Liver (tissue), 10 donors: ENCODE data around the gene IKZF1. TPM values are rescaled to one million over a fixed set of nuclear protein-coding genes. Genes with fewer than 3 reads are reported as not detected.

ENCODE experiments used
- DNase-seq: peaks from one replicate; pipeline ENCODE4 v3.0.0-alpha.2; 2017; ENCODE audit warnings: low spot score
- H3K27ac ChIP-seq, 2 donors: one replicate each; pipeline ENCODE4 v1.7.0; 2013; ENCODE audit warnings: inconsistent platforms in 2 of 2, low read length in 2 of 2, control low read depth in 1 of 2, low read depth in 1 of 2, mild to moderate bottlenecking in 1 of 2
- H3K27me3 ChIP-seq, 4 donors: one replicate each; pipeline versions ENCODE4 v1.6.1 to v1.7.0; 2013; ENCODE audit warnings: low read length in 3 of 4, inconsistent platforms in 1 of 4, mild to moderate bottlenecking in 1 of 4, moderate library complexity in 1 of 4; ENCODE audit not compliant: control insufficient read depth in 4 of 4, insufficient read depth in 4 of 4
- H3K36me3 ChIP-seq, 4 donors: one replicate each; pipeline versions ENCODE4 v1.6.1 to v1.7.0; 2013; ENCODE audit warnings: low read length in 3 of 4, mild to moderate bottlenecking in 3 of 4, low read depth in 1 of 4, moderate library complexity in 1 of 4; ENCODE audit not compliant: control insufficient read depth in 4 of 4, insufficient read depth in 3 of 4
- H3K4me1 ChIP-seq, 4 donors: one replicate each; pipeline versions ENCODE4 v1.6.1 to v1.7.0; 2013; ENCODE audit warnings: low read length in 3 of 4, mild to moderate bottlenecking in 3 of 4, moderate library complexity in 1 of 4; ENCODE audit not compliant: control insufficient read depth in 4 of 4, insufficient read depth in 4 of 4
- H3K4me3 ChIP-seq, 3 donors: one replicate each; pipeline versions ENCODE4 v1.6.1 to v1.7.0; 2013; ENCODE audit warnings: low read length in 3 of 3, control low read depth in 1 of 3, low read depth in 1 of 3, mild to moderate bottlenecking in 1 of 3
- H3K9ac ChIP-seq, 2 donors: one replicate each; pipeline ENCODE4 v1.7.0; 2013; ENCODE audit warnings: low read length in 2 of 2, mild to moderate bottlenecking in 2 of 2, moderate library complexity in 2 of 2, control low read depth in 1 of 2, low read depth in 1 of 2
- H3K9me3 ChIP-seq, 4 donors: one replicate each; pipeline versions ENCODE4 v1.6.1 to v1.7.0; 2013; ENCODE audit warnings: low read length in 3 of 4; ENCODE audit not compliant: control insufficient read depth in 4 of 4
- EGR1 ChIP-seq, 2 donors: IDR thresholded peaks; 2 replicates each; pipeline ENCODE4 v1.6.1; 2016 to 2018; ENCODE audit warnings: antibody characterized with exemption in 2 of 2, low read depth in 2 of 2
- FOXA1 ChIP-seq: IDR thresholded peaks from 2 replicates; pipeline ENCODE4 v1.6.1; 2016; ENCODE audit warnings: antibody characterized with exemption
- GABPA ChIP-seq, 2 donors: IDR thresholded peaks in 1 of 2; conservative IDR thresholded peaks in 1 of 2; 2 replicates each; pipeline ENCODE4 v1.6.1; 2016; ENCODE audit warnings: antibody characterized with exemption in 2 of 2, mild to moderate bottlenecking in 1 of 2, moderate library complexity in 1 of 2
- HNF4A ChIP-seq, 2 donors: conservative IDR thresholded peaks; 2 replicates each; pipeline ENCODE4 v1.6.1; 2016; ENCODE audit warnings: antibody characterized with exemption in 2 of 2, mild to moderate bottlenecking in 2 of 2
- HNF4G ChIP-seq: IDR thresholded peaks from 2 replicates; pipeline ENCODE4 v1.6.1; 2016; ENCODE audit warnings: antibody characterized with exemption
- NR2F2 ChIP-seq: IDR thresholded peaks from 2 replicates; pipeline ENCODE4 v1.6.1; 2016; ENCODE audit warnings: antibody characterized with exemption
- RAD21 ChIP-seq, 2 donors: IDR thresholded peaks; 2 replicates each; pipeline ENCODE4 v1.6.1; 2016; ENCODE audit warnings: antibody characterized with exemption in 2 of 2, mild to moderate bottlenecking in 2 of 2
- REST ChIP-seq: IDR thresholded peaks from 2 replicates; pipeline ENCODE4 v1.6.1; 2016; ENCODE audit warnings: antibody characterized with exemption, mild to moderate bottlenecking
- SP1 ChIP-seq: IDR thresholded peaks from 2 replicates; pipeline ENCODE4 v1.6.1; 2018; ENCODE audit warnings: antibody characterized with exemption, mild to moderate bottlenecking
- WGBS: extraction: QIAGEN DNeasy Blood & Tissue Kit; methylation state at CpG from one replicate; pipeline ENCODE4 v1.1.7; 2013; 5-methylcytosine and 5-hydroxymethylcytosine counted together
- polyA plus RNA-seq, 2 donors: library from polyadenylated mRNA; stranded (reverse) in 1 of 2; unstranded in 1 of 2; fragments of 200-250 nt in 1 of 2; fragments of >200 nt in 1 of 2; fragmentation: Nextera tagmentation in 1 of 2; extraction: Ambion mirVana in 1 of 2; gene quantifications; one replicate each; pipeline versions ENCODE4 v1.2.1 to v1.2.3, GENCODE V29; 2013 to 2015
- small RNA-seq: library from RNA; depleted of rRNA; stranded (forward); fragments of <200 nt; gene quantifications from one replicate; pipeline ENCODE3, GENCODE V24; 2014
- total RNA-seq, 2 donors: library from RNA; depleted of rRNA; stranded (reverse); fragments of >200 nt; gene quantifications; one replicate each; pipeline ENCODE4 v1.2.3, GENCODE V29; 2014
- donor health status: healthy.
- donor health status: healthy.
- donor health status: healthy.
- donor health status: healthy.
- donor health status: healthy.

Gene IKZF1
- total and polyA plus RNA-seq, 4 donors = 1.6 to 43.5 (median 6.2) TPM

GRCh38 chr7:50449881-50450589 lies 145.5 kb downstream of the IKZF1 start, which contains the start of gene FIGNL1:
TSS of gene FIGNL1 (minus strand) at chr7:50450350. CDS start at chr7:50447287, 3,063 bp downstream.
- Histone ChIP-seq H3K27ac (peak within 1 kb of the TSS; percentile 63 to 74), H3K4me3 (peak within 1 kb of the TSS; percentile 69 to 92 (median 78)), H3K27me3 (no peaks in the 10 kb centered on the region), H3K9me3 (no peaks in the 10 kb centered on the region), H3K36me3 (peaks cover 0 to 17% (median 8%) of the 10 kb centered on the region in 4 donors), H3K4me1 (peaks cover 3 to 22% (median 11%) of the 10 kb centered on the region in 4 donors), H3K9ac (peak within 1 kb of the TSS; percentile 25 to 41)
- TF ChIP-seq EGR1 (IDR thresholded peaks at IDR 0.05; ENCODE audit: low read depth in 2 of 2) (peak in 1 of 2 donors; percentile 90), RAD21 (IDR thresholded peaks at IDR 0.05) (peak in 1 of 2 donors; percentile 18), FOXA1 (no peak), HNF4G (no peak), GABPA (IDR thresholded peaks at IDR 0.05 in 1 of 2, conservative IDR thresholded peaks at IDR 0.05 in 1 of 2) (no peak), HNF4A (conservative IDR thresholded peaks at IDR 0.05) (no peak), SP1 (no peak)
- WGBS = under 1% methylated on average over 63 of the region's 63 CpGs
- peak; percentile 84 for DNase-seq

- no peaks in the 10 kb centered on the region for H3K9me3 ChIP-seq
- peak overlapping the region; percentile 69 to 92 (median 78) for H3K4me3 ChIP-seq
- peaks cover 0 to 13% (median 7%) of the 10 kb centered on the region in 4 donors for H3K36me3 ChIP-seq
- no peaks in the 10 kb centered on the region for H3K27me3 ChIP-seq
- peak overlapping the region; percentile 63 to 74 for H3K27ac ChIP-seq
- TF ChIP-seq GABPA (IDR thresholded peaks at IDR 0.05 in 1 of 2, conservative IDR thresholded peaks at IDR 0.05 in 1 of 2) (no peak), REST (no peak), NR2F2 (no peak), HNF4G (no peak)
- WGBS = 16% methylated on average over 32 of the region's 32 CpGs
- peak overlapping the region; percentile 25 to 41 for H3K9ac ChIP-seq
- H3K4me1 ChIP-seq = peaks cover 3 to 24% (median 13%) of the 10 kb centered on the region in 4 donors
- DNase-seq = peak; percentile 50
These were observed 146.1 kb downstream of the IKZF1 start for GRCh38 chr7:50450590-50451032.

Small RNA genes lying within 50 kb of the gene (small RNA-seq; reads per million reads assigned to genes)
- gene RNU6-1091P = not detected

Other genes starting within 250 kb of the IKZF1 start
- gene ZPBP, start 211.5 kb upstream of the IKZF1 start, total RNA-seq = under 1 TPM; 0.14 to 0.17 TPM
- gene ZPBP, start 211.5 kb upstream of the IKZF1 start, polyA plus RNA-seq = under 1 TPM in 1 of 2 donors, not detected in 1; 0.05 TPM
- 10 to 100 TPM in 1 of 2 donors, 1 to 10 TPM in 1; 3.8 to 13.2 TPM for gene FIGNL1, start 145.6 kb downstream of the IKZF1 start, total RNA-seq
- 1 to 10 TPM; 1.2 to 2.9 TPM for gene FIGNL1, start 145.6 kb downstream of the IKZF1 start, polyA plus RNA-seq